Ovary (tissue), 3 donors: ENCODE results near the gene LCLAT1.

ENCODE experiments used
- EP300 ChIP-seq: sonication (generic); formaldehyde crosslinking; IDR thresholded peaks from one replicate; pipeline ENCODE4 v1.6.1; 2017; ENCODE audit warnings: antibody characterized with exemption
- TF ChIP-seq, protein P1 (sequence below), 3 donors: fragments of 450-650 bp in 2 of 3; fragments of 200-600 bp in 1 of 3; IDR thresholded peaks; one replicate each; pipeline versions ENCODE4 v1.5.1 to v1.8.0; 2016 to 2022; ENCODE audit warnings: antibody characterized with exemption in 3 of 3, mild to moderate bottlenecking in 1 of 3
- donor health status: DM: no; HTN: no; CAD: no.

DNA sequence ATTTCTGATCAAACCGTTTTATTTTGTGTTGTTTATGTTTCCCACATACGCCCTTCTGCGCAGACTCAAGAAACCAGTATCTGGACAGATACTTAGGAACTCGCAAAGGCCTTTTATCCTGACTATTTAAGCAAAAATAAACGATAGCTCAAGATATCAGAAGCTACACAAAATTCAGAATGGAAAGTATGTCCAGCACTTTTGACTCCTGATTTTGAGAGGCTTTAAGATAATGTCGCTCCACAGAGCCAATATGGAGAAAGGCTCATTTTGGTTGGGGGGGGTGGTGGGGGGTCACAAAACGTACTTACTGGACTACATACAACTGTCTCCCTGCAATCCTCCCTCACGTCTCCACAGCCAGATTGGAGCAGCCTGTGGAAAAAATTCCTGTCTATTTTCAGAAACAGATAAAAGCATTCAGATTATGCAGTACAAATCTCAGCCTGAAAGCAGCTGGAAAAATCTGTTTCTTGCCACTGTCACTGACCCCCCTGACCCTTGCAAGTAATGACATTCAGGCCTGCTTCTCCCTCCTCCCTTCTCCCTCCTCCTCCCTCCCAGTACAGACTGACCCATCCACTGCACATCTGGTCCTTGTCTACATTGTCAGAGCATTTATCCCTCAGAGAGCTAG is 34.9 kb upstream of the LCLAT1 start:
- no peak for TF ChIP-seq EP300
- TF ChIP-seq, protein P1, sequence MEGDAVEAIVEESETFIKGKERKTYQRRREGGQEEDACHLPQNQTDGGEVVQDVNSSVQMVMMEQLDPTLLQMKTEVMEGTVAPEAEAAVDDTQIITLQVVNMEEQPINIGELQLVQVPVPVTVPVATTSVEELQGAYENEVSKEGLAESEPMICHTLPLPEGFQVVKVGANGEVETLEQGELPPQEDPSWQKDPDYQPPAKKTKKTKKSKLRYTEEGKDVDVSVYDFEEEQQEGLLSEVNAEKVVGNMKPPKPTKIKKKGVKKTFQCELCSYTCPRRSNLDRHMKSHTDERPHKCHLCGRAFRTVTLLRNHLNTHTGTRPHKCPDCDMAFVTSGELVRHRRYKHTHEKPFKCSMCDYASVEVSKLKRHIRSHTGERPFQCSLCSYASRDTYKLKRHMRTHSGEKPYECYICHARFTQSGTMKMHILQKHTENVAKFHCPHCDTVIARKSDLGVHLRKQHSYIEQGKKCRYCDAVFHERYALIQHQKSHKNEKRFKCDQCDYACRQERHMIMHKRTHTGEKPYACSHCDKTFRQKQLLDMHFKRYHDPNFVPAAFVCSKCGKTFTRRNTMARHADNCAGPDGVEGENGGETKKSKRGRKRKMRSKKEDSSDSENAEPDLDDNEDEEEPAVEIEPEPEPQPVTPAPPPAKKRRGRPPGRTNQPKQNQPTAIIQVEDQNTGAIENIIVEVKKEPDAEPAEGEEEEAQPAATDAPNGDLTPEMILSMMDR (IDR thresholded peaks at IDR 0.05): no peak
